Breast epithelium (tissue), 3 donors: ENCODE measurements around the gene CBX1.

ENCODE experiments used
- CTCF ChIP-seq, 3 donors: fragments of 450-650 bp; IDR thresholded peaks; one replicate each; pipeline ENCODE4 v1.5.1; 2016 to 2017; ENCODE audit warnings: antibody characterized with exemption in 3 of 3, mild to moderate bottlenecking in 3 of 3, moderate library complexity in 3 of 3
- POLR2A ChIP-seq: fragments of 450-650 bp; IDR thresholded peaks from one replicate; pipeline ENCODE4 v1.6.1; 2016; ENCODE audit warnings: antibody characterized with exemption, mild to moderate bottlenecking, moderate library complexity

GRCh38 chr17:48058393-48059124 is 42.7 kb downstream of the CBX1 start:
- TF ChIP-seq CTCF (IDR thresholded peaks at IDR 0.05) (no peak), POLR2A (no peak)
